K562 (cell line): ENCODE results near the gene DTNB. TPM values are rescaled to one million over a fixed set of nuclear protein-coding genes. Genes with fewer than 3 reads are reported as not detected.

ENCODE experiments used
- KLF13 ChIP-seq: fragments of 450-650 bp; IDR thresholded peaks from 2 replicates; pipeline ENCODE4 v1.6.1; 2016; ENCODE audit warnings: missing genetic modification characterization, low read depth, mild to moderate bottlenecking, missing compliant biosample characterization, moderate library complexity, borderline replicate concordance
- MEIS2 ChIP-seq: fragments of 450-650 bp; IDR thresholded peaks from 2 replicates; pipeline ENCODE4 v1.6.1; 2014; ENCODE audit warnings: mild to moderate bottlenecking; ENCODE audit not compliant: partially characterized antibody
- RBM15 ChIP-seq: fragments of 200-400 bp; formaldehyde crosslinking; IDR thresholded peaks from 2 replicates; pipeline ENCODE4 v1.6.1; 2018; ENCODE audit warnings: mild to moderate bottlenecking, low read length, moderate library complexity; ENCODE audit not compliant: insufficient read depth
- RBM39 ChIP-seq: fragments of 200-400 bp; formaldehyde crosslinking; optimal IDR thresholded peaks from 2 replicates; pipeline ENCODE3; 2018; ENCODE audit warnings: low read depth, low read length
- SMARCA5 ChIP-seq: fragments of 450-650 bp; IDR thresholded peaks from 2 replicates; pipeline ENCODE4 v1.6.1; 2016
- YBX1 ChIP-seq: fragments of 450-650 bp; IDR thresholded peaks from 2 replicates; pipeline ENCODE4 v1.7.1; 2016; ENCODE audit warnings: mild to moderate bottlenecking
- ZNF436 ChIP-seq: fragments of 250-450, 450-650 bp; sonication (Bioruptor Pico); formaldehyde crosslinking; IDR thresholded peaks from 2 replicates; pipeline ENCODE4 v1.7.0; 2020; ENCODE audit warnings: mild to moderate bottlenecking
- ZNF551 ChIP-seq: fragments of 250-450 bp; sonication (Bioruptor Pico); IDR thresholded peaks from 2 replicates; pipeline ENCODE4 v1.5.0; 2021; ENCODE audit warnings: mild to moderate bottlenecking, moderate library complexity
- ZNF785 ChIP-seq: fragments of 250-450 bp; sonication (Bioruptor Pico); IDR thresholded peaks from 2 replicates; pipeline ENCODE4 v1.4.0; 2020; ENCODE audit warnings: mild to moderate bottlenecking
- polyA plus RNA-seq, 8 experiments: library from polyadenylated mRNA; depleted of rRNA in 4 of 8; stranded (reverse) in 5 of 8; unstranded in 3 of 8; fragments of >200 nt; fragmentation: Nextera tagmentation in 2 of 8; fragmentation: Illumina TruSeq in 1 of 8; extraction: Ambion mirVana in 2 of 8; extraction: Trizol in 1 of 8; gene quantifications; 2 replicates each; pipeline versions ENCODE4 v1.2.1 to v1.2.3, GENCODE V29; 2011 to 2014; ENCODE audit warnings: inconsistent platforms in 1 of 8, missing spikeins in 1 of 8
- total RNA-seq, 7 experiments: library from RNA; depleted of rRNA in 6 of 7; stranded (reverse); fragments of >200 nt in 6 of 7; fragmentation: Illumina TruSeq in 2 of 7; extraction: Trizol in 2 of 7; gene quantifications; 2 replicates each; pipeline versions ENCODE4 v1.2.1 to v1.2.3, GENCODE V29; 2011 to 2021; ENCODE audit warnings: low replicate concordance in 1 of 7
- TF ChIP-seq, protein P1 (sequence below): fragments of 250-450 bp; sonication (Bioruptor Pico); IDR thresholded peaks from 2 replicates; pipeline ENCODE4 v1.5.1; 2021; ENCODE audit warnings: mild to moderate bottlenecking
- TF ChIP-seq, protein P2 (sequence below): fragments of 450-650 bp; formaldehyde crosslinking; IDR thresholded peaks from 2 replicates; pipeline ENCODE4 v1.4.0; 2020; ENCODE audit warnings: mild to moderate bottlenecking
- TF ChIP-seq, protein P3 (sequence below), 2 experiments: fragments of 250-450 bp in 1 of 2; fragments of 450-650 bp in 1 of 2; sonication (Bioruptor Pico) in 1 of 2; IDR thresholded peaks; 2 replicates each; pipeline versions ENCODE4 v1.6.1 to v1.8.0; 2016 to 2021; ENCODE audit warnings: mild to moderate bottlenecking in 2 of 2, moderate library complexity in 2 of 2, missing compliant biosample characterization in 1 of 2, missing genetic modification characterization in 1 of 2
- TF ChIP-seq, protein P4 (sequence below): fragments of 450-650 bp; formaldehyde crosslinking; conservative IDR thresholded peaks from 2 replicates; pipeline ENCODE4 v1.4.0; 2022; ENCODE audit warnings: mild to moderate bottlenecking, missing genetic modification characterization

Gene DTNB
- total and polyA plus RNA-seq, 9 of the 15 experiments (the other 6 are each of a cell fraction or from before 2014, with no cell fraction given): 0.18 to 2.0 (median 0.77) TPM; not detected in 2

DNA sequence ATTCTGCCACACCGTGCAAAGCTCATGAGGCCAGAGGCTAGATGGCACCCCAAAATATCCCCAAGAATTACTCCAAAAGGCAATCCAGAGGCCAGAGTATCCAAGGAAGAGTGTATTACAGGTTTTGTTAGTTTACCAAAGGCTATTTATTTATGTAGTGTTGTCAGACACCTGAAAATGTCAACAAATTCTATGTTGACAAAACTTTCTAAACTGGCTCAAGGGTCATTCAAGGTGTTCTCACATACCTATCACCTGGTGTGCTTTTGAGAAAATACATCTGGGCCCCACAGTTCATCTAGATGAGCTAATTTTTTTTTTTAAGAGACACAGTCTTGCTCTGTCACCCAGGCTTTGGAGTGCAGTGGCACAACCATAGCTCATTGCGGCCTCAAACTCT is 12.4 kb upstream of the DTNB start (continued):
- TF ChIP-seq ZNF785 (CRISPR knock-in tag) (no peak), MEIS2 (no peak), ZNF436 (CRISPR knock-in tag) (no peak), SMARCA5 (no peak), KLF13 (tag) (no peak), RBM39 (no peak), RBM15 (no peak), ZNF551 (CRISPR knock-in tag) (no peak), YBX1 (no peak)
- TF ChIP-seq, protein P1, sequence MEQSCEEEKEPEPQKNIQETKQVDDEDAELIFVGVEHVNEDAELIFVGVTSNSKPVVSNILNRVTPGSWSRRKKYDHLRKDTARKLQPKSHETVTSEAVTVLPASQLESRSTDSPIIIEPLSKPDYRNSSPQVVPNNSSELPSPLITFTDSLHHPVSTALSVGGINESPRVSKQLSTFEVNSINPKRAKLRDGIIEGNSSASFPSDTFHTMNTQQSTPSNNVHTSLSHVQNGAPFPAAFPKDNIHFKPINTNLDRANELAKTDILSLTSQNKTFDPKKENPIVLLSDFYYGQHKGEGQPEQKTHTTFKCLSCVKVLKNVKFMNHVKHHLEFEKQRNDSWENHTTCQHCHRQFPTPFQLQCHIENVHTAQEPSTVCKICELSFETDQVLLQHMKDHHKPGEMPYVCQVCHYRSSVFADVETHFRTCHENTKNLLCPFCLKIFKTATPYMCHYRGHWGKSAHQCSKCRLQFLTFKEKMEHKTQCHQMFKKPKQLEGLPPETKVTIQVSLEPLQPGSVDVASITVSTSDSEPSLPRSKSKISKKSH: no peak
- TF ChIP-seq, protein P2, sequence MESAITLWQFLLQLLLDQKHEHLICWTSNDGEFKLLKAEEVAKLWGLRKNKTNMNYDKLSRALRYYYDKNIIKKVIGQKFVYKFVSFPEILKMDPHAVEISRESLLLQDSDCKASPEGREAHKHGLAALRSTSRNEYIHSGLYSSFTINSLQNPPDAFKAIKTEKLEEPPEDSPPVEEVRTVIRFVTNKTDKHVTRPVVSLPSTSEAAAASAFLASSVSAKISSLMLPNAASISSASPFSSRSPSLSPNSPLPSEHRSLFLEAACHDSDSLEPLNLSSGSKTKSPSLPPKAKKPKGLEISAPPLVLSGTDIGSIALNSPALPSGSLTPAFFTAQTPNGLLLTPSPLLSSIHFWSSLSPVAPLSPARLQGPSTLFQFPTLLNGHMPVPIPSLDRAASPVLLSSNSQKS (CRISPR knock-in tag): no peak
- TF ChIP-seq, protein P3, sequence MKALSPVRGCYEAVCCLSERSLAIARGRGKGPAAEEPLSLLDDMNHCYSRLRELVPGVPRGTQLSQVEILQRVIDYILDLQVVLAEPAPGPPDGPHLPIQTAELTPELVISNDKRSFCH (CRISPR knock-in tag; IDR thresholded peaks at IDR 0.05): no peak
- TF ChIP-seq, protein P3 (tag; IDR thresholded peaks at IDR 0.05): no peak
- TF ChIP-seq, protein P4, sequence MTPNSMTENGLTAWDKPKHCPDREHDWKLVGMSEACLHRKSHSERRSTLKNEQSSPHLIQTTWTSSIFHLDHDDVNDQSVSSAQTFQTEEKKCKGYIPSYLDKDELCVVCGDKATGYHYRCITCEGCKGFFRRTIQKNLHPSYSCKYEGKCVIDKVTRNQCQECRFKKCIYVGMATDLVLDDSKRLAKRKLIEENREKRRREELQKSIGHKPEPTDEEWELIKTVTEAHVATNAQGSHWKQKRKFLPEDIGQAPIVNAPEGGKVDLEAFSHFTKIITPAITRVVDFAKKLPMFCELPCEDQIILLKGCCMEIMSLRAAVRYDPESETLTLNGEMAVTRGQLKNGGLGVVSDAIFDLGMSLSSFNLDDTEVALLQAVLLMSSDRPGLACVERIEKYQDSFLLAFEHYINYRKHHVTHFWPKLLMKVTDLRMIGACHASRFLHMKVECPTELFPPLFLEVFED (CRISPR knock-in tag): no peak
